GM19463 (cell line): Measurements from ENCODE around the gene ISM1.
A peak's percentile ranks its signal among the peaks of the same experiment; 100 is the strongest.

ENCODE experiments used
- ATAC-seq: cut with Tn5 transposase; IDR thresholded peaks from one replicate; pipeline ENCODE4 v1.9.1; 2021; ENCODE audit warnings: mild to moderate bottlenecking, moderate library complexity; ENCODE audit not compliant: unreplicated experiment

Gene ISM1

GRCh38 chr20:13302647-13303450, 81.8 kb downstream of the ISM1 start:
- peak; percentile 82 for ATAC-seq

- no peak for ATAC-seq
Observed at GRCh38 chr20:13305284-13305683, 84.2 kb downstream of the ISM1 start.

- no peak for ATAC-seq
Observed at GRCh38 chr20:13307562-13308163, 86.6 kb downstream of the ISM1 start.

- no peak for ATAC-seq
Observed at GRCh38 chr20:13312300-13312699, 91.2 kb downstream of the ISM1 start.

GRCh38 chr20:13313201-13313600, 92.1 kb downstream of the ISM1 start:
- ATAC-seq, result no peak

- ATAC-seq, result no peak
Observed at GRCh38 chr20:13317439-13317838, 96.4 kb downstream of the ISM1 start.

- no peak for ATAC-seq
Observed at GRCh38 chr20:13318871-13319521, 97.9 kb downstream of the ISM1 start.

GRCh38 chr20:13320702-13321101, 99.6 kb downstream of the ISM1 start:
- no peak for ATAC-seq

- ATAC-seq, result no peak
Observed at GRCh38 chr20:13321416-13321815, 100.3 kb downstream of the ISM1 start.

GRCh38 chr20:13322198-13322597, 101.1 kb downstream of the ISM1 start:
- no peak for ATAC-seq

GRCh38 chr20:13322621-13323020, 101.5 kb downstream of the ISM1 start:
- no peak for ATAC-seq

- peak; percentile 58 for ATAC-seq
Observed at GRCh38 chr20:13325033-13325432, 104.0 kb downstream of the ISM1 start.

GRCh38 chr20:13325796-13326340, 104.8 kb downstream of the ISM1 start:
- ATAC-seq, result no peak

- no peak for ATAC-seq
Observed at GRCh38 chr20:13331536-13331935, 110.5 kb downstream of the ISM1 start.

- ATAC-seq, result no peak
Observed at GRCh38 chr20:13333036-13333435, 112.0 kb downstream of the ISM1 start.

- ATAC-seq, result no peak
Observed at GRCh38 chr20:13333793-13334192, 112.7 kb downstream of the ISM1 start.

GRCh38 chr20:13336308-13337089, 115.4 kb downstream of the ISM1 start:
- ATAC-seq, result peak; percentile 75

GRCh38 chr20:13337090-13337784, 116.2 kb downstream of the ISM1 start:
- ATAC-seq, result no peak

GRCh38 chr20:13338097-13338661, 117.1 kb downstream of the ISM1 start:
- ATAC-seq, result no peak

- no peak for ATAC-seq
Observed at GRCh38 chr20:13338999-13339411, 117.9 kb downstream of the ISM1 start.
